Effector memory CD4-positive, alpha-beta T cell (primary cell): ENCODE data around the gene IRX2.

Experiments
- DNase-seq, 3 donors: peaks; one replicate each; pipeline ENCODE4 v3.0.0-alpha.2; 2020
- H3K27ac ChIP-seq: 2 replicates; pipeline ENCODE4 v1.7.0; 2013; ENCODE audit warnings: mild to moderate bottlenecking, low read length, moderate library complexity; ENCODE audit not compliant: insufficient read depth, poor library complexity, severe bottlenecking
- H3K27me3 ChIP-seq: replicated peaks from 2 replicates; pipeline ENCODE4 v1.7.0; 2013; ENCODE audit warnings: mild to moderate bottlenecking, low read length; ENCODE audit not compliant: insufficient read depth, control insufficient read depth, poor library complexity, severe bottlenecking
- H3K36me3 ChIP-seq: 2 replicates; pipeline ENCODE4 v1.7.0; 2013; ENCODE audit warnings: mild to moderate bottlenecking, low read length, moderate library complexity; ENCODE audit not compliant: control insufficient read depth, insufficient read depth
- H3K4me1 ChIP-seq: 2 replicates; pipeline ENCODE4 v1.7.0; 2013; ENCODE audit warnings: low read length, mild to moderate bottlenecking; ENCODE audit not compliant: control insufficient read depth, insufficient read depth, poor library complexity, severe bottlenecking
- H3K4me3 ChIP-seq: 2 replicates; pipeline ENCODE4 v1.7.0; 2013; ENCODE audit warnings: low read length, low read depth, mild to moderate bottlenecking; ENCODE audit not compliant: insufficient read depth, poor library complexity, severe bottlenecking
- H3K9me3 ChIP-seq: 2 replicates; pipeline ENCODE4 v1.7.0; 2013; ENCODE audit warnings: mild to moderate bottlenecking, low read length, moderate library complexity; ENCODE audit not compliant: control insufficient read depth

Gene IRX2

DNA sequence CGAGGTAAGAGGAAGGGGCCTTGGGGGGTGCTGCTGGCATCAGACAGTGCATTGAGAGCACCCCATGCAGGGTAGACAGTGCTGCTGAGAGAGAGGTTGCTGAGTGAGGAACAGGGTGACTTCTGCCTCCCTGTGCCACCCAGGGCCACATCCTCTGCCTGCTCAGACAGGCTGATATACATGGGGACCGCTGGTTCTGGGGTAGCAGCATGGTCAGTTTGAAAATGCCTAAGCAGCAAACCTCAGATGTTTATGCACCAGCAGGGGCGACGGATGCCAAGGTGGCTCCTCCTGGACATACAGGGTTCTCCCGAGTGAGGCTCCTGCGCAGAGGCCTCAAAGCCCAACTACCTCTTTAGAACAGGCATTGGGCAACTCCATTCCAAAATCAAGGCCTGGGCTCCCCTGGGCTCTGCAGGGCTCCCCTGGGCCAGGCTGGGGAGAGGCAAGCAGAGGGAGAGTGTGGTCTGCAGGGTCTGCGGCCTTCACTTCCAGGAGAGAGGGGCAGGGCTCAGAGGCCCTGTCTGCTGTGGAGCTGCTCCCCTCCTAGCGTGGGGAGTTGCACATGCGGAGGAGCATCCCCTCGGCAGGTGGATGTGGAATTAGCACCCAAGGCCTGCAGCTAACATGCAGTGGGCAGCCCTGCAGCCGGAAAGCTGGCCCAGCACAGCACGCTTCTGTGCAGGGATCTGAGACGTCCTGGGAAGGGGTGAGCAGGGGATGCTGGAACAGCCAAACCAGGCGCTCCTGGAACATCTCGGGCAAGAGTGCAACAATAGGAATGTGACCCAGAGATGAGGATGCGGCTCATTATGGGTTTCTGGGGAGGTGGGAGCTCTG is 46.5 kb downstream of the IRX2 start:
- DNase-seq, result no peak
- Histone ChIP-seq H3K27me3 (no peaks in the 10 kb centered on the region), H3K4me1 (no peaks in the 10 kb centered on the region), H3K36me3 (no peaks in the 10 kb centered on the region), H3K4me3 (no peak overlapping the region), H3K27ac (no peak overlapping the region), H3K9me3 (no peaks in the 10 kb centered on the region)

DNA sequence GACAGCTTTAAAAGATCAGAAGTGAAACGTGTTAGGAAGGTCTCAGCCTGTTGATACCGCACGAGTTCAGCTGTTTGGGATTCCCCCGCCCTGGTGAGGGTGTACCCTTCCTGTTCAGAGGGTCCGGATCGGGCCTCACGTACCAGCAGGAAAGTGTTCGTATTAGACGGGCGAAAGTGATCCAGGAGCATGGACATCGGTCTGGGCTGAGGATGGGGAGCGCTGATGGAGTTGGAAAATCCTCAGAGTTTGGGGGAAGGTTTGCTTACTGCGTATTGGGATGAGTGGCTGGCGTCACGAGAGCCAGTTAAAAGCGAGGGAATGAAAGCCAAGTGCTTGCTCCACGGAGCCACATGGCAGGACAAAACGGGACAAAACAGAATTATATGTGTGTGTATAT is 47.4 kb downstream of the IRX2 start:
- Histone ChIP-seq H3K9me3 (no peaks in the 10 kb centered on the region), H3K27me3 (no peaks in the 10 kb centered on the region), H3K36me3 (no peaks in the 10 kb centered on the region), H3K4me1 (no peaks in the 10 kb centered on the region), H3K4me3 (no peak overlapping the region), H3K27ac (no peak overlapping the region)
- no peak for DNase-seq

DNA sequence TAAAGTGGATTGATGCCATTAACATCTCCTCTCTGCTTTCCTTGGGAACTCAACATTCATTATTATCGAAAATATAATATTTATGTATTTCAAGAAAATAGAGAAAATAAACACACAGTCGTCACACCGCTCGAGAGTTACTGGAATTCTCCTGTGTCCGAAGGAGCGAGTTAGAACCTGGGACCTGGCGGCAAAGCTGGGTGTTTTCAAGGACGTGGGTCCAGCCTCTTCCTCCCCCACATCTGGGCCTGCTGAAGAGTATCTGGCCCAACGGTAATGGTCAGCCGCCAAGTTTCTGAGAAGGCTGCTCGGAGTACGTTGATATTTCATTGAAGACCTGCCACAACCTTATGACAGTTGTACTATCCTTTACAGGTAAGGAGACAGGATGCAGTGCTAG is 47.9 kb downstream of the IRX2 start:
- no peak overlapping the region for H3K27ac ChIP-seq
- no peaks in the 10 kb centered on the region for H3K36me3 ChIP-seq
- no peak for DNase-seq
- H3K4me1 ChIP-seq, result no peaks in the 10 kb centered on the region
- no peak overlapping the region for H3K4me3 ChIP-seq
- no peaks in the 10 kb centered on the region for H3K9me3 ChIP-seq
- H3K27me3 ChIP-seq, result no peaks in the 10 kb centered on the region

DNA sequence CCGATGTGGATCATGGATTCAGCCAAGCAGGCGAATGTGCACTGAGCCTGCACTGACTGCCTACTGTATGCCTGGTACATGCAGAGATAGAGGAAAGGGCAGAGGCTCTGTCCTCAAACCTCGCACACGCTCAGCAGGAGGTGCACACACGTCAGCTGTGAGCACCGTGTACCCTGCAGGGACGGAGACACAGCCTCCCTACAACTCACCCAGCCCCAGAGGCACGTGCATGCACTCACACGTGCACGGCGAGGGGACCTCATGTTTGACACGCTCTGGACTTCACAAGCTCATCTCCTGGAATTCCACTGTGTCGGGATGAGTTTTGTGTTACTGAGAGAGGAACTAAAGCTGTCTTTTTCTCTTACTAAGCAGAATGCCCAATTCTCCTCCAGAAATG is 48.4 kb downstream of the IRX2 start:
- no peaks in the 10 kb centered on the region for H3K36me3 ChIP-seq
- no peak for DNase-seq
- H3K27me3 ChIP-seq, result no peaks in the 10 kb centered on the region
- H3K27ac ChIP-seq, result no peak overlapping the region
- H3K4me1 ChIP-seq, result no peaks in the 10 kb centered on the region
- H3K4me3 ChIP-seq, result no peak overlapping the region
- no peaks in the 10 kb centered on the region for H3K9me3 ChIP-seq

DNA sequence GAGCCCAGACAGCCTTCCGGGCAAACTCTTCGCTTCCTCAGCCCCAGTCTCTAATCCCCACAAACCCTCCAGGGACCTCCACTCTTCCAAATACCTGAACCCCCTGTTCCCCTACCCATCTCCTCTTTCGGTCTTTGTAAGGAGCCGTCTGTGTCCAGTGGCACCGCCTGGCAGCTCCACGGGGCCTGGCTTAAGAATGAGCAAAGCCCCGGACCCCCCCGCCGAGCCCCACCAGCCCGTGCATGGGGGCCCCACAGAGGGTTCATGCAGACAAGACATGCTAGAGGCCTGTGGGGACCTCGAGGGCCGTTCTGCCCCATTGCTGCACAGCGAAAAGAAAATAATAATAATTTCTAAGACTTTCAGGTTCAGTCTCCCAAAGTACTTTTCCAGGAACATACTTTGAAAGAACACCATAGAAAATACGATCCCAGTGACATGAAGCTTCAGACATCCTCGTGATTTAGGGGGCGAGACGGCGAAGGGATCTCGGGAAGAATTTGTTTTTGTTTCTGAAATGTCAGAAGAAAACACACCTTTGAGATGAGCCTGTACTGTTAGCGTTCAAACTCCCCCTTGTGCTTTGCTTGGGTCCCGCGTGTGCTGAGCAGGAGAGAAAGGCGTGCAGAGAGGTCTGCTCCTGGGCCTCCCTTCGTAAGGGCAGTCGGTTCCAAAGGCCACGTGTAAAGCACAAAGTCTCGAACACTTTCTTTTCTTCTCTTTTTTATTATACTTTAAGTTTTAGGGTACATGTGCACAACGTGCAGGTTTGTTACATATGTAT is 49.2 kb downstream of the IRX2 start:
- Histone ChIP-seq H3K27ac (no peak overlapping the region), H3K4me1 (no peaks in the 10 kb centered on the region), H3K4me3 (no peak overlapping the region), H3K36me3 (no peaks in the 10 kb centered on the region), H3K27me3 (no peaks in the 10 kb centered on the region), H3K9me3 (no peaks in the 10 kb centered on the region)
- DNase-seq, result no peak

DNA sequence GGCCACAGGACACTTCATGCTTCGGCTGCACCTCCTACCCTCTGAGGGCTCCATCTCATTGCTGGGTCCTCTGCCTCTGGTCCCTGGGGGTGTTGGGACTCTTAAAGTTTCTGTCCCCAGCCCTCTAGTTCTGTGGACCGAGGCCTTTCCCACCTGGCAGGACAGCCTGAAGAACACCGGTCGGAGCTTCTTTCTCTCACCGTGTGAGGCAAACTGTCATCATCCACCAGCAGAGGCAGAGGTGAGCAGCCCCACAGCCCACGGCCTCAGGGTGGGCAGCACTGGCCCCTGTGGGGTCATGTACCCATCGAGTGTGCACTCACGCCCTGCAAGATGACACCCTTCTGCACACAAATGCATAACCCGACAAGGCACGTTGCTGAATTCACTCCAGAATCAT is 49.9 kb downstream of the IRX2 start:
- Histone ChIP-seq H3K4me3 (no peak overlapping the region), H3K36me3 (no peaks in the 10 kb centered on the region), H3K27ac (no peak overlapping the region), H3K4me1 (no peaks in the 10 kb centered on the region), H3K9me3 (no peaks in the 10 kb centered on the region), H3K27me3 (no peaks in the 10 kb centered on the region)
- no peak for DNase-seq

DNA sequence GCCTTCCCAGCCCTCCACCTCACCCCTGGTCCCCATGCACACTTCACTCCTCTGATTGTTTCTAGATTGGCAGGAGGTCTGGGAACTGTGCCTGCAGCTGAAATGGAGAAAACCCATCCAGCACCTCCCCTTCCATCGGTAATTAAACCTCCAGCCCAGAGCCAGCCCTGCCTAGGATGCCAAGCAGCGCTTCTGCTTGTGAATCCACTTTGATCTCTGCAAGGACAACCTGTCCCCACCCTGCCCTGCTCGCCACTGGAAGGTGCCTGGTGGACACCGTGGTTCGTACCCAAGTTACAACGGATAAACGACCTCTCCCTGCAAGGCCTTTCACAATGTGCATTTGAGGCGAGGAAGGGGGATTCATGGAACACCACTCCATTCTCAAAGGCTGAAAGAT is 50.6 kb downstream of the IRX2 start:
- H3K27me3 ChIP-seq, result no peaks in the 10 kb centered on the region
- H3K4me3 ChIP-seq, result no peak overlapping the region
- H3K27ac ChIP-seq, result no peak overlapping the region
- no peak for DNase-seq
- no peaks in the 10 kb centered on the region for H3K9me3 ChIP-seq
- no peaks in the 10 kb centered on the region for H3K36me3 ChIP-seq
- H3K4me1 ChIP-seq, result no peaks in the 10 kb centered on the region

DNA sequence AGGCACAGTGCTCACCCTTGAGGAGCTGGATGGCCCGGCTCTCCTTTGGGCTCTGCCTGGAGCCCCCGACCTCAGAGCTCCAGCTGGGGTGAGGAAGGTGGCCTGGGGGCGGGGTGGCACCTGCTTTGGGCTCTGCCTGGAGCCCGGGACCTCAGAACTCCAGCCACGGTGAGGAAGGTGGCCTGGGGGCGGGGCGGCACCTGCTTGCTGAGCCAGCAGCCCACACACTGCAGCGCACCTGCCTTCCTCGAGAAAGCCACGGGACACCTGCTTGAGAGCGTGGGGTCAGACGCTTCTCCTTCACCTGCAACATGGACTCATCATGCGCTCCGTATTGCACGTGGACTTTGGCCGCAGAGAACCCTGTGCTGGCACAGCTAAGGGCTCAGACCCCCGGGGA is 51.8 kb downstream of the IRX2 start:
- Histone ChIP-seq H3K4me1 (no peaks in the 10 kb centered on the region), H3K27ac (no peak overlapping the region), H3K4me3 (no peak overlapping the region), H3K9me3 (no peaks in the 10 kb centered on the region), H3K27me3 (no peaks in the 10 kb centered on the region), H3K36me3 (no peaks in the 10 kb centered on the region)
- no peak for DNase-seq

DNA sequence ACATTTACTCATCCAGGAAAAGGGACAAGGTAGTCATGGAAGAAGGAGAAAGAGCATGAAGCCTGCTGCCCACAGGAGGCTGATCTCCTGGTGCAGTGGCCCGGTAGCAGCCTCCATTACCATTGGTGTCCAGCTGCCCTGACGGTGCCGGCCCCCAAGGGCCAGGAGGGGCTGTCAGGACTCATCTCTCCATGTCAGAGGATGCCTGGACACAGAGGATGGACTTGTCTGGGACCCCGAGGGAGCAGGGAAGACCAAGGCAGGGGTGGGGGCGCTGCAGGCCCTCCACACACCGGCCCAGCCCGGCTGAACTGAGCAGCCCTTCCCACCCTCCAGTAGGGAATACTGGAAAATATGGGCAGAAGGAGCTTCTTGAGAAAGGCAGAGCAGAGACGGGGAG is 52.2 kb downstream of the IRX2 start:
- DNase-seq, result no peak
- Histone ChIP-seq H3K27ac (no peak overlapping the region), H3K27me3 (no peaks in the 10 kb centered on the region), H3K4me3 (no peak overlapping the region), H3K36me3 (no peaks in the 10 kb centered on the region), H3K9me3 (no peaks in the 10 kb centered on the region), H3K4me1 (no peaks in the 10 kb centered on the region)

DNA sequence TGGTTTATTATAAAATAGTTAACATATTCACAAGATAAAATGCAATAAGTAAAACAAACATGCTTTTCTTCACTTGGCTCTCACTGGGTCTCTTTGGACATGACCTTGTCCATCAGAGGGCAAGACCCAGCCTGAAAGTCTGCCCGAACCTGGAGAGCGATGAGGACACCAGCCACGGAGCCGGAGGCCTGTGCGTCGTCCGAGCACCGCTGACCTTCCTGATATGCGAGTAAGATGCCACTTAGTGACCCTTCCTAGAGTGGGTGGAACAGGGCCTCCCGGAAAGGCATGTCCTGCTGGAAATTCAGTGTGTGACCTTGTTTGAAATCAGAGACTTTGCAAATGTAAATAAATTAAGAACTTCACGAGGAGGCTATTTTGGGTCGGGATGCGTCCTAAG is 52.9 kb downstream of the IRX2 start:
- Histone ChIP-seq H3K27ac (no peak overlapping the region), H3K27me3 (no peaks in the 10 kb centered on the region), H3K9me3 (no peaks in the 10 kb centered on the region), H3K4me1 (no peaks in the 10 kb centered on the region), H3K4me3 (no peak overlapping the region), H3K36me3 (no peaks in the 10 kb centered on the region)
- no peak for DNase-seq
